Liver (tissue), 9 donors: ENCODE data around the gene B4GALT5. TPM values are rescaled to one million over a fixed set of nuclear protein-coding genes. Genes with fewer than 3 reads are reported as not detected.

Experiments
- DNase-seq: peaks from one replicate; pipeline ENCODE4 v3.0.0-alpha.2; 2017; ENCODE audit warnings: low spot score
- H3K27ac ChIP-seq, 2 donors: one replicate each; pipeline ENCODE4 v1.7.0; 2013; ENCODE audit warnings: inconsistent platforms in 2 of 2, low read length in 2 of 2, control low read depth in 1 of 2, low read depth in 1 of 2, mild to moderate bottlenecking in 1 of 2
- H3K27me3 ChIP-seq, 4 donors: one replicate each; pipeline versions ENCODE4 v1.6.1 to v1.7.0; 2013; ENCODE audit warnings: low read length in 3 of 4, inconsistent platforms in 1 of 4, mild to moderate bottlenecking in 1 of 4, moderate library complexity in 1 of 4; ENCODE audit not compliant: control insufficient read depth in 4 of 4, insufficient read depth in 4 of 4
- H3K36me3 ChIP-seq, 4 donors: one replicate each; pipeline versions ENCODE4 v1.6.1 to v1.7.0; 2013; ENCODE audit warnings: low read length in 3 of 4, mild to moderate bottlenecking in 3 of 4, low read depth in 1 of 4, moderate library complexity in 1 of 4; ENCODE audit not compliant: control insufficient read depth in 4 of 4, insufficient read depth in 3 of 4
- H3K4me1 ChIP-seq, 4 donors: one replicate each; pipeline versions ENCODE4 v1.6.1 to v1.7.0; 2013; ENCODE audit warnings: low read length in 3 of 4, mild to moderate bottlenecking in 3 of 4, moderate library complexity in 1 of 4; ENCODE audit not compliant: control insufficient read depth in 4 of 4, insufficient read depth in 4 of 4
- H3K4me3 ChIP-seq, 3 donors: one replicate each; pipeline versions ENCODE4 v1.6.1 to v1.7.0; 2013; ENCODE audit warnings: low read length in 3 of 3, control low read depth in 1 of 3, low read depth in 1 of 3, mild to moderate bottlenecking in 1 of 3
- H3K9ac ChIP-seq, 2 donors: one replicate each; pipeline ENCODE4 v1.7.0; 2013; ENCODE audit warnings: low read length in 2 of 2, mild to moderate bottlenecking in 2 of 2, moderate library complexity in 2 of 2, control low read depth in 1 of 2, low read depth in 1 of 2
- H3K9me3 ChIP-seq, 4 donors: one replicate each; pipeline versions ENCODE4 v1.6.1 to v1.7.0; 2013; ENCODE audit warnings: low read length in 3 of 4; ENCODE audit not compliant: control insufficient read depth in 4 of 4
- EGR1 ChIP-seq, 2 donors: IDR thresholded peaks; 2 replicates each; pipeline ENCODE4 v1.6.1; 2016 to 2018; ENCODE audit warnings: antibody characterized with exemption in 2 of 2, low read depth in 2 of 2
- FOXA1 ChIP-seq: IDR thresholded peaks from 2 replicates; pipeline ENCODE4 v1.6.1; 2016; ENCODE audit warnings: antibody characterized with exemption
- FOXA2 ChIP-seq: IDR thresholded peaks from 2 replicates; pipeline ENCODE4 v1.6.1; 2016; ENCODE audit warnings: antibody characterized with exemption
- GABPA ChIP-seq, 2 donors: IDR thresholded peaks in 1 of 2; conservative IDR thresholded peaks in 1 of 2; 2 replicates each; pipeline ENCODE4 v1.6.1; 2016; ENCODE audit warnings: antibody characterized with exemption in 2 of 2, mild to moderate bottlenecking in 1 of 2, moderate library complexity in 1 of 2
- HNF4A ChIP-seq, 2 donors: conservative IDR thresholded peaks; 2 replicates each; pipeline ENCODE4 v1.6.1; 2016; ENCODE audit warnings: antibody characterized with exemption in 2 of 2, mild to moderate bottlenecking in 2 of 2
- HNF4G ChIP-seq: IDR thresholded peaks from 2 replicates; pipeline ENCODE4 v1.6.1; 2016; ENCODE audit warnings: antibody characterized with exemption
- JUND ChIP-seq, 2 donors: IDR thresholded peaks; 2 replicates each; pipeline ENCODE4 v1.6.1; 2016; ENCODE audit warnings: antibody characterized with exemption in 2 of 2
- NR2F2 ChIP-seq: IDR thresholded peaks from 2 replicates; pipeline ENCODE4 v1.6.1; 2016; ENCODE audit warnings: antibody characterized with exemption
- RAD21 ChIP-seq, 2 donors: IDR thresholded peaks; 2 replicates each; pipeline ENCODE4 v1.6.1; 2016; ENCODE audit warnings: antibody characterized with exemption in 2 of 2, mild to moderate bottlenecking in 2 of 2
- RXRA ChIP-seq, 2 donors: IDR thresholded peaks; 2 replicates each; pipeline ENCODE4 v1.6.1; 2017 to 2018; ENCODE audit warnings: antibody characterized with exemption in 2 of 2, mild to moderate bottlenecking in 1 of 2
- TAF1 ChIP-seq: conservative IDR thresholded peaks from 2 replicates; pipeline ENCODE4 v1.6.1; 2016; ENCODE audit warnings: antibody characterized with exemption, mild to moderate bottlenecking
- YY1 ChIP-seq: IDR thresholded peaks from 2 replicates; pipeline ENCODE4 v1.6.1; 2016; ENCODE audit warnings: antibody characterized with exemption, mild to moderate bottlenecking
- WGBS: extraction: QIAGEN DNeasy Blood & Tissue Kit; methylation state at CpG from one replicate; pipeline ENCODE4 v1.1.7; 2013; 5-methylcytosine and 5-hydroxymethylcytosine counted together
- polyA plus RNA-seq, 2 donors: library from polyadenylated mRNA; stranded (reverse) in 1 of 2; unstranded in 1 of 2; fragments of 200-250 nt in 1 of 2; fragments of >200 nt in 1 of 2; fragmentation: Nextera tagmentation in 1 of 2; extraction: Ambion mirVana in 1 of 2; gene quantifications; one replicate each; pipeline versions ENCODE4 v1.2.1 to v1.2.3, GENCODE V29; 2013 to 2015
- total RNA-seq, 2 donors: library from RNA; depleted of rRNA; stranded (reverse); fragments of >200 nt; gene quantifications; one replicate each; pipeline ENCODE4 v1.2.3, GENCODE V29; 2014
- TF ChIP-seq, protein P1 (sequence below): IDR thresholded peaks from 2 replicates; pipeline ENCODE4 v1.6.1; 2016; ENCODE audit warnings: antibody characterized with exemption, mild to moderate bottlenecking
- TF ChIP-seq, protein P2 (sequence below): IDR thresholded peaks from 2 replicates; pipeline ENCODE4 v1.6.1; 2016; ENCODE audit warnings: antibody characterized with exemption
- TF ChIP-seq, protein P3 (sequence below): fragments of 150-350 bp; IDR thresholded peaks from 2 replicates; pipeline ENCODE4 v1.5.1; 2017; ENCODE audit warnings: improper control_type of control experiment, low read depth, low read length; ENCODE audit not compliant: missing input control
- TF ChIP-seq, protein P4 (sequence below): IDR thresholded peaks from 2 replicates; pipeline ENCODE4 v1.6.1; 2016; ENCODE audit warnings: antibody characterized with exemption
- donor health status: healthy.
- donor health status: healthy.
- donor health status: healthy.
- donor health status: healthy.
- donor health status: healthy.

The B4GALT5 gene
- total and polyA plus RNA-seq, 4 donors: 2.0 to 28.2 (median 14.4) TPM

DNA sequence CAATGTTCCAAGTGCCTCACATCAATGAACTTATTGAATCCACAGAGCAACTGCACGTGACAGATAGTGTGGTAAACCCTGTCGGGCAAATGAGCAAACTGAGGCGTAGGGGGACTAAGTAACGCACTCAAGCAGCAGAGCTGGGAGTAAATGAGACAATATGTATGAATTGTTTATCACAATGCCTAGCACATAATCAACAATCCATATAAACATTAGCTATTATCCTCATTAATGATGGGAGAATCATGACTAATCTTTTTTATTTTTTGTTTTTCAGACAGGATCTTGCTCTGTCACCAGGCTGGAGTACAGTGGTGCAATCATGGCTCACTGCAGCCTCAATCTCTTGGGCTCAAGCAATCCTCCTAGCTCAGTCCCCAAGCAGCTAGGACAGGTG is 43.9 kb upstream of the B4GALT5 start:
- 88% methylated on average over 4 of the region's 4 CpGs for WGBS
- TF ChIP-seq TAF1: no peak
- no peak for TF ChIP-seq JUND (IDR thresholded peaks at IDR 0.05)
- TF ChIP-seq FOXA2: no peak
- TF ChIP-seq RXRA (IDR thresholded peaks at IDR 0.05): no peak
- H3K9me3 ChIP-seq: no peaks in the 10 kb centered on the region
- H3K36me3 ChIP-seq: no peaks in the 10 kb centered on the region
- H3K27ac ChIP-seq: no peak overlapping the region
- no peak overlapping the region for H3K9ac ChIP-seq
- H3K4me3 ChIP-seq: no peak overlapping the region
- no peaks in the 10 kb centered on the region for H3K27me3 ChIP-seq
- no peak for DNase-seq
- no peaks in the 10 kb centered on the region for H3K4me1 ChIP-seq

DNA sequence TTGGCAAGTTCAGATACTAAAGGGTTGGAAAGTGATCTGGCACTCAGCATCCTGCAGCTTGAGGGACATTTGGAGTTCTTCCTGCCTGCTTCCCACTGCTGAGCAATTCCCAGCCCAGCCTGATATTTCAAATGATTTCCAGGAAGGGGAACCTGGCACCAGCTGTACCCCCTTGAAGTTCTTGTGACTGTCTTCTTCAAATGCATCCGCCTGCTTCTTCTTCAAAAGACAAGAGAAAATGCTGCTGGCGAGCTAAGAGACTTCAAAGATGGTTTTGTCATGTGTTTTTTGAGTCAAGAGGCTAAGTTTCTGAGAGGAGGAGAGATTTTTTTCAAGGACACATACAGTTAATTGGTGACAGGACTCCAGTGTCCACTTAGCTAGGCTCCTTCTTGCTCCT is 42.6 kb upstream of the B4GALT5 start:
- TF ChIP-seq RAD21 (IDR thresholded peaks at IDR 0.05) (no peak), JUND (IDR thresholded peaks at IDR 0.05) (no peak), TAF1 (no peak), NR2F2 (no peak)
- TF ChIP-seq, protein P1, sequence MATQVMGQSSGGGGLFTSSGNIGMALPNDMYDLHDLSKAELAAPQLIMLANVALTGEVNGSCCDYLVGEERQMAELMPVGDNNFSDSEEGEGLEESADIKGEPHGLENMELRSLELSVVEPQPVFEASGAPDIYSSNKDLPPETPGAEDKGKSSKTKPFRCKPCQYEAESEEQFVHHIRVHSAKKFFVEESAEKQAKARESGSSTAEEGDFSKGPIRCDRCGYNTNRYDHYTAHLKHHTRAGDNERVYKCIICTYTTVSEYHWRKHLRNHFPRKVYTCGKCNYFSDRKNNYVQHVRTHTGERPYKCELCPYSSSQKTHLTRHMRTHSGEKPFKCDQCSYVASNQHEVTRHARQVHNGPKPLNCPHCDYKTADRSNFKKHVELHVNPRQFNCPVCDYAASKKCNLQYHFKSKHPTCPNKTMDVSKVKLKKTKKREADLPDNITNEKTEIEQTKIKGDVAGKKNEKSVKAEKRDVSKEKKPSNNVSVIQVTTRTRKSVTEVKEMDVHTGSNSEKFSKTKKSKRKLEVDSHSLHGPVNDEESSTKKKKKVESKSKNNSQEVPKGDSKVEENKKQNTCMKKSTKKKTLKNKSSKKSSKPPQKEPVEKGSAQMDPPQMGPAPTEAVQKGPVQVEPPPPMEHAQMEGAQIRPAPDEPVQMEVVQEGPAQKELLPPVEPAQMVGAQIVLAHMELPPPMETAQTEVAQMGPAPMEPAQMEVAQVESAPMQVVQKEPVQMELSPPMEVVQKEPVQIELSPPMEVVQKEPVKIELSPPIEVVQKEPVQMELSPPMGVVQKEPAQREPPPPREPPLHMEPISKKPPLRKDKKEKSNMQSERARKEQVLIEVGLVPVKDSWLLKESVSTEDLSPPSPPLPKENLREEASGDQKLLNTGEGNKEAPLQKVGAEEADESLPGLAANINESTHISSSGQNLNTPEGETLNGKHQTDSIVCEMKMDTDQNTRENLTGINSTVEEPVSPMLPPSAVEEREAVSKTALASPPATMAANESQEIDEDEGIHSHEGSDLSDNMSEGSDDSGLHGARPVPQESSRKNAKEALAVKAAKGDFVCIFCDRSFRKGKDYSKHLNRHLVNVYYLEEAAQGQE: no peak
- Histone ChIP-seq H3K27ac (no peak overlapping the region), H3K9ac (no peak overlapping the region), H3K9me3 (no peaks in the 10 kb centered on the region), H3K4me1 (no peaks in the 10 kb centered on the region), H3K4me3 (no peak overlapping the region), H3K36me3 (no peaks in the 10 kb centered on the region), H3K27me3 (no peaks in the 10 kb centered on the region)
- WGBS: 88% methylated on average over 2 of the region's 2 CpGs
- DNase-seq: no peak

DNA sequence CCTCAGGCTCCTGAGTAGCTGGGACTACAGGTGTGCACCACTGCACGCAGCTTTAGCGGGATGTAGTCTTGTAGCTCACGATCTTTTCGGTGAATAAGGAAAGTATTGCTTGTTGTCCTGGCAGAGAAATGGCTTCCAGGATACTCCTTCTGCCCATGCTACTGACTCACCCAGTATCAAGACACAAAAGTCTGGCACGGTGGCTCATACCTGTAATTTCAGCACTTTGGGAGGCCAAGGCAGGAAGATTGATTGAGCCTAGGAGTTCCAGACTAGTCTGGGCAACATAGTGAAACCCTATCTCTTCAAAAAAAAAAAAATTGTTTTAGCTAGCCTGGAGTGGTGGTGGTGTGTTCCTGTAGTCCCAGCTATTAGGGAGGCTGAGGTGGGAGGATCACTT is 40.9 kb upstream of the B4GALT5 start:
- Histone ChIP-seq H3K27me3 (no peaks in the 10 kb centered on the region), H3K27ac (no peak overlapping the region), H3K4me1 (peaks cover 0 to 2% (median 0%) of the 10 kb centered on the region in 4 donors), H3K4me3 (no peak overlapping the region), H3K9me3 (no peaks in the 10 kb centered on the region), H3K9ac (no peak overlapping the region), H3K36me3 (no peaks in the 10 kb centered on the region)
- DNase-seq: no peak
- TF ChIP-seq RXRA (IDR thresholded peaks at IDR 0.05) (no peak), FOXA2 (no peak), HNF4G (no peak), GABPA (IDR thresholded peaks at IDR 0.05 in 1 of 2, conservative IDR thresholded peaks at IDR 0.05 in 1 of 2) (no peak), HNF4A (conservative IDR thresholded peaks at IDR 0.05) (no peak), YY1 (no peak), NR2F2 (no peak), EGR1 (IDR thresholded peaks at IDR 0.05; ENCODE audit: low read depth in 2 of 2) (no peak), FOXA1 (no peak), RAD21 (IDR thresholded peaks at IDR 0.05) (no peak), TAF1 (no peak)
- TF ChIP-seq, protein P2, sequence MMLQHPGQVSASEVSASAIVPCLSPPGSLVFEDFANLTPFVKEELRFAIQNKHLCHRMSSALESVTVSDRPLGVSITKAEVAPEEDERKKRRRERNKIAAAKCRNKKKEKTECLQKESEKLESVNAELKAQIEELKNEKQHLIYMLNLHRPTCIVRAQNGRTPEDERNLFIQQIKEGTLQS: no peak
- TF ChIP-seq, protein P3, sequence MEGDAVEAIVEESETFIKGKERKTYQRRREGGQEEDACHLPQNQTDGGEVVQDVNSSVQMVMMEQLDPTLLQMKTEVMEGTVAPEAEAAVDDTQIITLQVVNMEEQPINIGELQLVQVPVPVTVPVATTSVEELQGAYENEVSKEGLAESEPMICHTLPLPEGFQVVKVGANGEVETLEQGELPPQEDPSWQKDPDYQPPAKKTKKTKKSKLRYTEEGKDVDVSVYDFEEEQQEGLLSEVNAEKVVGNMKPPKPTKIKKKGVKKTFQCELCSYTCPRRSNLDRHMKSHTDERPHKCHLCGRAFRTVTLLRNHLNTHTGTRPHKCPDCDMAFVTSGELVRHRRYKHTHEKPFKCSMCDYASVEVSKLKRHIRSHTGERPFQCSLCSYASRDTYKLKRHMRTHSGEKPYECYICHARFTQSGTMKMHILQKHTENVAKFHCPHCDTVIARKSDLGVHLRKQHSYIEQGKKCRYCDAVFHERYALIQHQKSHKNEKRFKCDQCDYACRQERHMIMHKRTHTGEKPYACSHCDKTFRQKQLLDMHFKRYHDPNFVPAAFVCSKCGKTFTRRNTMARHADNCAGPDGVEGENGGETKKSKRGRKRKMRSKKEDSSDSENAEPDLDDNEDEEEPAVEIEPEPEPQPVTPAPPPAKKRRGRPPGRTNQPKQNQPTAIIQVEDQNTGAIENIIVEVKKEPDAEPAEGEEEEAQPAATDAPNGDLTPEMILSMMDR: no peak
- TF ChIP-seq, protein P1: no peak
- TF ChIP-seq, protein P4, sequence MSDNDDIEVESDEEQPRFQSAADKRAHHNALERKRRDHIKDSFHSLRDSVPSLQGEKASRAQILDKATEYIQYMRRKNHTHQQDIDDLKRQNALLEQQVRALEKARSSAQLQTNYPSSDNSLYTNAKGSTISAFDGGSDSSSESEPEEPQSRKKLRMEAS: no peak
- 96% methylated on average over 5 of the region's 5 CpGs for whole genome bisulfite sequencing
